ENCODE measurements around the gene ANKRD33B. TPM values are rescaled to one million over a fixed set of nuclear protein-coding genes. Genes with fewer than 3 reads are reported as not detected.
A peak's percentile ranks its signal among the peaks of the same experiment; 100 is the strongest.

ANKRD33B gene
- total RNA-seq, 6 donors from 2014 or later: 3.1 to 10.5 (median 7.9) TPM

DNA sequence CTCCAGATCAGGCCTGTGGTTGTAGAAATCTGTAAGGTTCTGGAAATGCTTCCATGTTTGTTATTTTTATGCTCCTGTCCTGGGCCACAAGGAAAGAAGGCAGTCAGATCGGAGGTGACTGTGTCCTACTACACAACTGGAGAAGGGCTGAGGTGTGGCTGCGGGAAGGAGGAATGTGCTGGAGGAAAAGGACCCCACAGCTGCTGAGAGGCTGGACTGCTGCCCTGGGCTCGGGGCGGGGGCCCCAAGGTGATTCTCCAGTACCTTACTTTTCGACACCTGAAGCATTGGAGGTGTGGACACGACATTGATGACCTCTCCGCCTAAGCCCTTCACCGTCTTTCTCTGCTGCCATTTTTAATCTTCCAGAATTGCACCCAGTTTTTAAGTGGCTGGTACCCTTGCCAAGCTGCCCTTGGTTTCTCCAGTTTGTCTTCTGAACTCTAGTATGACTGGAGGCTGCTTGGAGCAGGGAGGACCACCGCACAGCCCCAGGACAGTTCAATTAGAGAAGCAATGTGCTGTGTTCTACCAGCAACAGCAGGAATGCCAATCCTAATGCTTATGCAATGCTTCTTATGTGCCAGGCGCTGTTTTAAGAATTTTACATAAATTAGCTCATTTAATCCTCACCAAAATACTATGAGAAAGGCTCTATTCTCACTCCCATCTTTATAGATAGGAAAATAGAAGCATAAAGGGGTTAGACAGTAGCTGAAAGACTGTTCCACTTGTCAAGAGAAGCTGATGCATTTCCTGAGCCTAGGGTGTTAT lies 13.5 kb upstream of the ANKRD33B start:
- Histone ChIP-seq H3K4me1 (peaks cover 0 to 8% (median 0%) of the 10 kb centered on the region in 4 donors), H3K36me3 (no peaks in the 10 kb centered on the region), H3K4me3 (no peak overlapping the region), H3K9me3 (no peaks in the 10 kb centered on the region), H3K27me3 (no peaks in the 10 kb centered on the region), H3K27ac (no peak overlapping the region)
- no peak for TF ChIP-seq POLR2A (IDR thresholded peaks at IDR 0.05)
- no peak for TF ChIP-seq CTCF (IDR thresholded peaks at IDR 0.05)
- no peak for TF ChIP-seq POLR2AphosphoS5 (IDR thresholded peaks at IDR 0.05)
- TF ChIP-seq EP300 (IDR thresholded peaks at IDR 0.05): no peak
- ATAC-seq (ENCODE audit: low FRiP score in 2 of 2) (no peak), DNase-seq (no peak)
- WGBS, 2 donors: 75 to 89% methylated on average over 10 of the region's 10 CpGs

DNA sequence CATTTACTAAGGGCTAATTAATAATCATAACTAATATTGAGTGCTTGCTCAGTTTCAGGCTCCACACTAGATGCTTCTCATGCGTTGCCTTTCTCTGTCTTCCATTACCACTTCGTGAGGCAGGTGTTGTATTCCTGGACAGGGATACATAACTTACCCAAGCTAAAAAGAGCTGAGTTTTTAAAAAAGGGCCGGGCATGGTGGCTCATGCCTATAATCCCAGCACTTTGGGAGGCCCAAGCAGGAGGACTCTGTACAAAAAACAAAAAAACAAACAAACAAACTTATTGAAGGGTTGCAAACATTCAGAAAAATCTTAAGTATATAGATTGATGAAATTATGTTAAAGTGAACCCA lies 12.1 kb upstream of the ANKRD33B start:
- Histone ChIP-seq H3K4me3 (no peak overlapping the region), H3K36me3 (no peaks in the 10 kb centered on the region), H3K4me1 (peaks cover 0 to 8% (median 0%) of the 10 kb centered on the region in 4 donors), H3K27me3 (no peaks in the 10 kb centered on the region), H3K9me3 (no peaks in the 10 kb centered on the region), H3K27ac (no peak overlapping the region)
- ATAC-seq (ENCODE audit: low FRiP score in 2 of 2): no peak
- no peak for DNase-seq
- TF ChIP-seq POLR2AphosphoS5 (IDR thresholded peaks at IDR 0.05): no peak
- TF ChIP-seq CTCF (IDR thresholded peaks at IDR 0.05): no peak
- TF ChIP-seq POLR2A (IDR thresholded peaks at IDR 0.05): no peak
- no peak for TF ChIP-seq EP300 (IDR thresholded peaks at IDR 0.05)
- WGBS, 2 donors: 90 to 96% methylated on average over 3 of the region's 3 CpGs

GRCh38 chr5:10552183-10553143 lies 11.4 kb upstream of the ANKRD33B start:
- DNase-seq (no peak), ATAC-seq (ENCODE audit: low FRiP score in 2 of 2) (peak in 1 of 2 donors; percentile 27)
- no peak overlapping the region for H3K27ac ChIP-seq
- no peaks in the 10 kb centered on the region for H3K36me3 ChIP-seq
- H3K27me3 ChIP-seq: no peaks in the 10 kb centered on the region
- no peak overlapping the region for H3K4me3 ChIP-seq
- H3K9me3 ChIP-seq: no peaks in the 10 kb centered on the region
- TF ChIP-seq CTCF (IDR thresholded peaks at IDR 0.05) (no peak), EP300 (IDR thresholded peaks at IDR 0.05) (no peak), POLR2AphosphoS5 (IDR thresholded peaks at IDR 0.05) (no peak), POLR2A (IDR thresholded peaks at IDR 0.05) (no peak)
- 87% methylated on average over 14 of the region's 14 CpGs for WGBS, 2 donors
- peaks cover 0 to 8% (median 0%) of the 10 kb centered on the region in 4 donors for H3K4me1 ChIP-seq

GRCh38 chr5:10553476-10553875 lies 10.4 kb upstream of the ANKRD33B start:
- Histone ChIP-seq H3K36me3 (no peaks in the 10 kb centered on the region), H3K27ac (no peak overlapping the region), H3K4me1 (peaks cover 0 to 8% (median 0%) of the 10 kb centered on the region in 4 donors), H3K4me3 (no peak overlapping the region), H3K9me3 (no peaks in the 10 kb centered on the region), H3K27me3 (no peaks in the 10 kb centered on the region)
- TF ChIP-seq POLR2AphosphoS5 (IDR thresholded peaks at IDR 0.05): no peak
- TF ChIP-seq CTCF (IDR thresholded peaks at IDR 0.05): no peak
- TF ChIP-seq EP300 (IDR thresholded peaks at IDR 0.05): no peak
- TF ChIP-seq POLR2A (IDR thresholded peaks at IDR 0.05): no peak
- WGBS, 2 donors: 88 to 96% methylated on average over 7 of the region's 7 CpGs
- DNase-seq (no peak), ATAC-seq (ENCODE audit: low FRiP score in 2 of 2) (no peak)

Measured in upper lobe of left lung (tissue), 6 donors.